T-helper 2 cell treated with Interferon-gamma antibody and Interleukin-4, amounts not matched to agents 5 μg/mL and 100 μg/mL, for 36 hours (primary cell): ENCODE measurements around the gene CHRNG.
A peak's percentile ranks its signal among the peaks of the same experiment; 100 is the strongest.

Source experiments
- DNase-seq: peaks from one replicate; pipeline ENCODE4 v3.0.0; 2021; ENCODE audit warnings: low spot score
- H3K27ac Mint-ChIP-seq: one replicate; pipeline ENCODE4 v1.8.0; 2021; ENCODE audit warnings: mild to moderate bottlenecking, mixed read lengths
- H3K27me3 Mint-ChIP-seq: one replicate; pipeline ENCODE4 v1.8.0; 2021; ENCODE audit warnings: low read depth, mixed read lengths
- H3K36me3 Mint-ChIP-seq: one replicate; pipeline ENCODE4 v1.8.0; 2021; ENCODE audit warnings: low read depth, mixed read lengths
- H3K4me1 Mint-ChIP-seq: one replicate; pipeline ENCODE4 v1.8.0; 2021; ENCODE audit warnings: low read depth, mixed read lengths
- H3K4me3 Mint-ChIP-seq: one replicate; pipeline ENCODE4 v1.8.0; 2022; ENCODE audit warnings: mild to moderate bottlenecking, moderate library complexity, mixed read lengths
- H3K9me3 Mint-ChIP-seq: one replicate; pipeline ENCODE4 v1.8.0; 2021; ENCODE audit warnings: mixed read lengths

CHRNG gene

GRCh38 chr2:232501331-232501771, 38.1 kb upstream of the CHRNG start:
- H3K27me3 Mint-ChIP-seq, result peaks cover 44% of the 10 kb centered on the region
- H3K27ac Mint-ChIP-seq, result no peak overlapping the region
- DNase-seq, result no peak
- no peaks in the 10 kb centered on the region for H3K9me3 Mint-ChIP-seq
- peaks cover 2% of the 10 kb centered on the region for H3K4me1 Mint-ChIP-seq
- H3K4me3 Mint-ChIP-seq, result no peak overlapping the region
- no peaks in the 10 kb centered on the region for H3K36me3 Mint-ChIP-seq

DNA sequence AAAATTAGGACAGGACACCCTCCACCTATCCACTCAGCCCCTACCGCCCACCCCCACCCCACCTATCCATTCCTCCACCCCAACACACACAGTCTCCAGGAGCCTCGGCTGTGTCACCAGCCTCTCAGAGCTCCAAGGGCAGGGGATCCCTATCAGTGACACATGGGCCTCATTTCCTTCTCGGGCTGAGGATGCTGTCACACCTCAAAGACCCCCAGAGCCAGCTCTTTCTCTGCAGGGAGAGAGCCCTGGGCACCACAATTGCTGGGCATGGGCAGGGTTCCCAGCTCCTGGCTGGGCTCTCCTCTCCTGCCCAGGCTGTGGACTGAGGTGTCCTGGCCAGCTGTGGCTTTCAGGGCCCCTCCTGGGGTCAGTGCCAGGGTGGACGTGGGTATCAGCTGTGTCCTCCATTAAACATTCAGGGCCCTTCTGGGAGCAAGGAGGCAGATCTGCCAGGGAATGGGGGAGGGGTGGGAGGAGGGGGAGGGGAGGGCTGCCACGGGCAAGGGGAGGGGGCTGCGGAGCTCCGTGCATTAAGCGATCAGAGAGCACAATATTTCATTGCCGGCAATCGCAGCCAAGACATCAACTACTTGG, 37.6 kb upstream of the CHRNG start:
- DNase-seq, result no peak
- Mint-ChIP-seq H3K9me3 (no peaks in the 10 kb centered on the region), H3K27me3 (peaks cover 44% of the 10 kb centered on the region), H3K4me1 (peaks cover 2% of the 10 kb centered on the region), H3K27ac (no peak overlapping the region), H3K4me3 (no peak overlapping the region), H3K36me3 (no peaks in the 10 kb centered on the region)

DNA sequence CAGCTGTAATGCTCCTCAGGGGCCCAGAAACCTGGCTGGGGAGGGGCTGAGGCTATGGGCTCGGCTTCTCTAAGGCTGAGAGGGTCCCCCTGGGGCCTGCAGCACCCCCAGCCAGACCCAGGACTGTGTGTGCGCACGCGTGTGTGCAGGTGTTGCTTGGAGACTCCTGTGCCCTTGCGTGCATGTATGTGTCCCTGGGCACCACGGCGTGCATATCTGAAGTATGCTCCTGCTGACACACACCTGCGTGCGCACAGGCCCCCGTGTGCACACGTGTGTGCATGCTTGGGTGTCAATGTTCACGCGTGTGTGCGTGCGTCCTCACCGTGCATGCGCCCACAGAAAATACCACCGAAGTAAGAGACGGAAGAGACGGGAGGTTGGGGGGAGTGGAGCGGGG, 37.0 kb upstream of the CHRNG start:
- H3K36me3 Mint-ChIP-seq, result no peaks in the 10 kb centered on the region
- DNase-seq, result no peak
- H3K4me1 Mint-ChIP-seq, result peaks cover 2% of the 10 kb centered on the region
- H3K4me3 Mint-ChIP-seq, result no peak overlapping the region
- no peaks in the 10 kb centered on the region for H3K9me3 Mint-ChIP-seq
- peaks cover 44% of the 10 kb centered on the region for H3K27me3 Mint-ChIP-seq
- no peak overlapping the region for H3K27ac Mint-ChIP-seq

- Mint-ChIP-seq H3K36me3 (no peaks in the 10 kb centered on the region), H3K4me3 (no peak overlapping the region), H3K27me3 (peaks cover 44% of the 10 kb centered on the region), H3K9me3 (no peaks in the 10 kb centered on the region), H3K27ac (no peak overlapping the region), H3K4me1 (peaks cover 2% of the 10 kb centered on the region)
- DNase-seq, result peak; percentile 54
Measured at GRCh38 chr2:232502911-232503808, 36.3 kb upstream of the CHRNG start.

- H3K4me1 Mint-ChIP-seq, result peaks cover 2% of the 10 kb centered on the region
- peaks cover 44% of the 10 kb centered on the region for H3K27me3 Mint-ChIP-seq
- DNase-seq, result no peak
- H3K36me3 Mint-ChIP-seq, result no peaks in the 10 kb centered on the region
- no peaks in the 10 kb centered on the region for H3K9me3 Mint-ChIP-seq
- H3K4me3 Mint-ChIP-seq, result no peak overlapping the region
- H3K27ac Mint-ChIP-seq, result no peak overlapping the region
Measured at GRCh38 chr2:232503809-232504323, 35.6 kb upstream of the CHRNG start.

DNA sequence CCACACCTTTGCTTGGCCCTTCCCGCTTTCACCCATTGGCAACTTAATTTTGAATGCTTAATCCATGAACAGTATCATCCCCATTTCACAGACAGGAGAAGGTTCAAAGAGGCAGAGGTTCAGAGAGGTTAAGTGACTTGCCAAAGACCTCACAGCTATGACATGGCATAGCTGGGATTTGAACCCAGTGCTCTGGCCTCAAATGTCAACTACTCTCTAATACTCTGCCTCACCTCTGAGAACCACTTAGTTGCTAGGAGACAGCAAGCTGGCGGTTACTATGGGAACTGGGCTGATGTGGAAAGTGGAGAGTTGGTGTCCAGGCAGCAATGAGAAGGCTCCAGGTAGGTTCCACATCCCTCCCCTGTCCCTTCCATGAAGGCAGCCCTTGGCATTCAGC, 35.1 kb upstream of the CHRNG start:
- peaks cover 44% of the 10 kb centered on the region for H3K27me3 Mint-ChIP-seq

DNA sequence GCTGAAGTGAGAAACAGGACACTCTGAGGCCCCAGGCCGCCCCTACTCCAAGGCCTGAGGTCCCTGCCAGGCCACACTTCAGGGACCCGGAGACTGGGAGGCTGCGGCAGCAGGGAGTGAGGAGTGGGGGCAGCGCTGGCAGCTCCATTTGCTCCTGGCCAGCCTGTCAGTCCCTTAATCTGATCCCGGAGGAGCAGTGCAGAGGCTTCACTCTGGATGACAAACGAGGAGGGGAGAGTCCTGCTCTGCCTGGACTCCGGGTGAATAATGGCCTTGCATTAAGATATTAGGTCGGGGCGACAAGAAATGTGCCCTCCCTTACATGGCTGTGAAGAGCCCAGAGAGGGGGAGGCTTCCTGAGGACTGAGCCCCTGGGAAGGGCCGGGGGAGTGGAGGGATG, 33.6 kb upstream of the CHRNG start:
- H3K4me3 Mint-ChIP-seq, result no peak overlapping the region
- no peaks in the 10 kb centered on the region for H3K36me3 Mint-ChIP-seq
- H3K27me3 Mint-ChIP-seq, result peaks cover 39% of the 10 kb centered on the region
- no peaks in the 10 kb centered on the region for H3K9me3 Mint-ChIP-seq
- H3K27ac Mint-ChIP-seq, result no peak overlapping the region
- no peak for DNase-seq
- peaks cover 2% of the 10 kb centered on the region for H3K4me1 Mint-ChIP-seq

More for the DNA sequence above, 35.1 kb upstream of the CHRNG start:
- Mint-ChIP-seq H3K27ac (no peak overlapping the region), H3K4me1 (peaks cover 2% of the 10 kb centered on the region), H3K36me3 (no peaks in the 10 kb centered on the region), H3K9me3 (no peaks in the 10 kb centered on the region), H3K4me3 (no peak overlapping the region)
- no peak for DNase-seq

- Mint-ChIP-seq H3K9me3 (no peaks in the 10 kb centered on the region), H3K4me3 (no peak overlapping the region), H3K36me3 (no peaks in the 10 kb centered on the region), H3K27ac (no peak overlapping the region), H3K4me1 (peaks cover 2% of the 10 kb centered on the region), H3K27me3 (peaks cover 32% of the 10 kb centered on the region)
- no peak for DNase-seq
Measured at GRCh38 chr2:232506709-232507108, 32.8 kb upstream of the CHRNG start.

DNA sequence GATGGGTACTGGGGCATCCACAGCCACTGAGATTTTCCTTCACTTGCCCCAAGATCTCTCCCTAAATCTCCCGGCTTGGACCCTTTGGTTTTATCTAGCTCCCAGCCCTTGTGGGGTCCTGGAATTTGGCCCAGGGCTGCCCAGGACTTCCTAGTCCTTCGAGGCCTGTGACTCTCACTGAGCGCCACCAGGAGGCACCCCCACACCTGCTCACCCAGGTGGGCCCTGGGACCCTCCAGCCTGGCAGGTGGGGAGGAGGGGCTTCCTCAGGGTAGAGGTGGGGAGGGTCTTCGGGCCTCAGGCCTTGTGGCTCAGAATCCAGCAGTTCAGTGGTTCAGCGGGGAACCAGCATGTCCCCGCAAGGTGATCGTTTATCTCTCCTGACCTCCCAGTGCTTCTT, 31.2 kb upstream of the CHRNG start:
- no peak overlapping the region for H3K4me3 Mint-ChIP-seq
- no peaks in the 10 kb centered on the region for H3K9me3 Mint-ChIP-seq
- no peak overlapping the region for H3K27ac Mint-ChIP-seq
- no peaks in the 10 kb centered on the region for H3K36me3 Mint-ChIP-seq
- DNase-seq, result no peak
- H3K27me3 Mint-ChIP-seq, result peaks cover 23% of the 10 kb centered on the region
- H3K4me1 Mint-ChIP-seq, result no peaks in the 10 kb centered on the region

- no peak overlapping the region for H3K4me3 Mint-ChIP-seq
- DNase-seq, result no peak
- peaks cover 8% of the 10 kb centered on the region for H3K27me3 Mint-ChIP-seq
Measured at GRCh38 chr2:232511336-232511890, 28.1 kb upstream of the CHRNG start.

GRCh38 chr2:232512602-232513001, 26.9 kb upstream of the CHRNG start:
- Mint-ChIP-seq H3K27ac (no peak overlapping the region), H3K4me1 (no peaks in the 10 kb centered on the region), H3K36me3 (no peaks in the 10 kb centered on the region), H3K27me3 (peaks cover 8% of the 10 kb centered on the region), H3K9me3 (no peaks in the 10 kb centered on the region), H3K4me3 (no peak overlapping the region)
- no peak for DNase-seq

More at GRCh38 chr2:232511336-232511890, 28.1 kb upstream of the CHRNG start:
- H3K27ac Mint-ChIP-seq, result no peak overlapping the region
- H3K36me3 Mint-ChIP-seq, result no peaks in the 10 kb centered on the region
- H3K9me3 Mint-ChIP-seq, result no peaks in the 10 kb centered on the region
- H3K4me1 Mint-ChIP-seq, result no peaks in the 10 kb centered on the region

- no peak for DNase-seq
- peaks cover 8% of the 10 kb centered on the region for H3K27me3 Mint-ChIP-seq
- no peak overlapping the region for H3K27ac Mint-ChIP-seq
- no peaks in the 10 kb centered on the region for H3K9me3 Mint-ChIP-seq
- no peak overlapping the region for H3K4me3 Mint-ChIP-seq
- no peaks in the 10 kb centered on the region for H3K4me1 Mint-ChIP-seq
- H3K36me3 Mint-ChIP-seq, result no peaks in the 10 kb centered on the region
Measured at GRCh38 chr2:232513353-232513752, 26.1 kb upstream of the CHRNG start.

GRCh38 chr2:232515639-232516038, 23.9 kb upstream of the CHRNG start:
- Mint-ChIP-seq H3K27me3 (peaks cover 13% of the 10 kb centered on the region), H3K9me3 (no peaks in the 10 kb centered on the region), H3K36me3 (no peaks in the 10 kb centered on the region), H3K4me3 (no peak overlapping the region), H3K4me1 (no peaks in the 10 kb centered on the region), H3K27ac (no peak overlapping the region)
- no peak for DNase-seq

DNA sequence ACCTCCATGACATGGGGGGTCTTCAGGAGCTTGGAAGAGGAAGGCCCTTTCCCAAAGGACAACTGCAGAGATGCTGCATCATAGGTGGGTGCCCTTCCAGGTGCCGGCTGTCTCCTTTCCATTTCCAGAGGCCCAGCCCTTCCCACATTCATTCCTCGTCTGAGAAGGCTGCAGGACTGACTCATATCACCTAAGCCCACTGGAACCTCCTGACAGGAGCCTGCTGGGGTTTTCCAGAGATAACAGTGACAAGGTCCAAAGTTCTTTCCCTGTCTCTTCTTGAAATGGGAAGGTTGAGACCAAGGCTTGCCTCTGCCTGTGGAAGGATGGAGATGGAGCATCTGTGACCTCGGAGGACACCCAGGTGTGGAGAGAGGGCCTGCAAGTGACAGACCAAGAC, 22.9 kb upstream of the CHRNG start:
- Mint-ChIP-seq H3K9me3 (no peaks in the 10 kb centered on the region), H3K4me1 (peaks cover 1% of the 10 kb centered on the region), H3K27me3 (peaks cover 17% of the 10 kb centered on the region), H3K4me3 (no peak overlapping the region), H3K27ac (no peak overlapping the region), H3K36me3 (no peaks in the 10 kb centered on the region)
- no peak for DNase-seq
